OCI-LY3 (cell line): ENCODE measurements around the gene OSBPL7.

Experiments
- EZH2phosphoT487 ChIP-seq: fragments of 200-600 bp; shearing (Covaris generic); IDR thresholded peaks from 2 replicates; pipeline ENCODE4 v1.6.1; 2018; ENCODE audit warnings: antibody characterized with exemption, mixed run types, low read depth
- TF ChIP-seq, protein P1 (sequence below): fragments of 200-600, 300-600 bp; sonication (generic); IDR thresholded peaks from 2 replicates; pipeline ENCODE4 v1.5.1; 2014; ENCODE audit warnings: antibody characterized with exemption, low read length, low read depth

DNA sequence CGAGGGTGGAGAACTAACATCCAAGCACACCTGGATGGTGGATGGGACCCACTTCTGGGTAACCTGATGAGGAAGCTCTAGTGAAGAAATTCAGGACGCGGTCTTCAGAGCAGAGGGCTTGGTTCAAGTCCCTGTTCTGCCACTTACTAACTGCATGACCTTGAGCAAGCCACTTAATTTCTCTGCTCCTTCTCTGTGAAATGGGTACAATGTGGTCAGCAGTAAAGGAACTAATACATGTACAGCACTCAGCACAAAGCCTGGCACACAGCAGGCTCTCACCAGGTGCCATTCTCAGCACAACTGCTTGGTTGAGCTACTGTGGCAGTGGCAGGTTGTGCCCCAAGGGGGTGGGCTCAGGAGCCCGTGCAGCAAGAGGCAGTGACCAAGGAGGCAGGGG, 1.9 kb upstream of the OSBPL7 start:
- TF ChIP-seq, protein P1, sequence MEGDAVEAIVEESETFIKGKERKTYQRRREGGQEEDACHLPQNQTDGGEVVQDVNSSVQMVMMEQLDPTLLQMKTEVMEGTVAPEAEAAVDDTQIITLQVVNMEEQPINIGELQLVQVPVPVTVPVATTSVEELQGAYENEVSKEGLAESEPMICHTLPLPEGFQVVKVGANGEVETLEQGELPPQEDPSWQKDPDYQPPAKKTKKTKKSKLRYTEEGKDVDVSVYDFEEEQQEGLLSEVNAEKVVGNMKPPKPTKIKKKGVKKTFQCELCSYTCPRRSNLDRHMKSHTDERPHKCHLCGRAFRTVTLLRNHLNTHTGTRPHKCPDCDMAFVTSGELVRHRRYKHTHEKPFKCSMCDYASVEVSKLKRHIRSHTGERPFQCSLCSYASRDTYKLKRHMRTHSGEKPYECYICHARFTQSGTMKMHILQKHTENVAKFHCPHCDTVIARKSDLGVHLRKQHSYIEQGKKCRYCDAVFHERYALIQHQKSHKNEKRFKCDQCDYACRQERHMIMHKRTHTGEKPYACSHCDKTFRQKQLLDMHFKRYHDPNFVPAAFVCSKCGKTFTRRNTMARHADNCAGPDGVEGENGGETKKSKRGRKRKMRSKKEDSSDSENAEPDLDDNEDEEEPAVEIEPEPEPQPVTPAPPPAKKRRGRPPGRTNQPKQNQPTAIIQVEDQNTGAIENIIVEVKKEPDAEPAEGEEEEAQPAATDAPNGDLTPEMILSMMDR: no peak
- TF ChIP-seq EZH2phosphoT487: no peak
